GM19025 (cell line): ENCODE data around the gene SENP7.
"Not testable (repeated sequence)": the region's sequence is repeated elsewhere in the genome, so short reads cannot be mapped to it uniquely, and the experiment has no call there.

Experiments
- ATAC-seq: cut with Tn5 transposase; IDR thresholded peaks from one replicate; pipeline ENCODE4 v1.9.1; 2021; ENCODE audit warnings: mild to moderate bottlenecking, low read depth, moderate library complexity; ENCODE audit not compliant: unreplicated experiment

Gene SENP7

DNA sequence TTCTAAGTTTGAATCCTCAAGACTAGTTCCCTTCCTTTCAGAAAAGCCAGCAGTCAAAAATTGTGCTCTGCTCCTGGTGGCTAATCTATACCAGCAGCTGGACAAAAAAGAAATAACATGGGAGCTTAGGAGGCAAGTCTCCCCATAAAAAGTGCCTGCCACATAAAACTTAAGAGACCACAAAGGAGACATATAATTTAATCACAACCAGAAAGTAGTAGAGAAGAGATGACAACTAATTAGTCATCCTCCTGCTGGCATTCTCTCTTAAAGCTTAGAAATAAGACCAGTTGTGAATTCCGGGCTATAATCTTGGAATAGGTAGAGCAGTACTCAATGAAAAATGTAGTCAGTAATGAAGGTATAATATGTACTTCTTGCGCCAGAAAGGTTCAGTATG, 172.4 kb downstream of the SENP7 start:
- no peak for ATAC-seq

GRCh38 chr3:101333883-101334282, 179.1 kb downstream of the SENP7 start:
- no peak for ATAC-seq

DNA sequence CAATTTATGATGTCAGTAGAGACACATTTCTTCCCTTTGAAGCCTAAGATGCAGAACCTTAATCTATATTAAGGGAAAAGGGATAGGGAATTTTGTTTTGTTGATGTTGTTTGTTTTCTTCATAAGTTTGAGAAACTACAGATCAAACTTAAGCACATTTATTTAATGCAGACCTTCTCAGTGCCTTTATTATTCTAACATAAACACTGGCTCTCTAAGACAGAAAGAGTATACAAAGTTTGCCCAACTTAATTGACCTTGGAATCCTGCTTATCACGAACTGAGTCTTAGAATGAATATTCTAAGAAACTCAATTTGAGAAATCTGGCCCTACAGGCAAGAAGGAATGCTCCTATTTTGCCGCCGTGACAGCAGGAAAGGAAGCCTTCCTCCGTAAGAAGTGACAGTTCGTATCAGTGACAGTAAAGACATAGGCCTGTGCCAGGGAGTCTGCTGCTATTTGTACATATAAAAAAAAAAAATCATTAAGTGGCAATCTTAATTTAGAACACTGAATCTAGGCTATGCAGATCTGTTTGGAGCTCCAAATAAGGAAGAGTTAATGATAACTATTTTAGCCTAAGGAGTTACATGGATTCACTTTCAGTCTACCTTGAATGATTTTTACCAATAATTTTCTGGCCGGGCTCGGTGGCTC, 183.9 kb downstream of the SENP7 start:
- ATAC-seq, result no peak

DNA sequence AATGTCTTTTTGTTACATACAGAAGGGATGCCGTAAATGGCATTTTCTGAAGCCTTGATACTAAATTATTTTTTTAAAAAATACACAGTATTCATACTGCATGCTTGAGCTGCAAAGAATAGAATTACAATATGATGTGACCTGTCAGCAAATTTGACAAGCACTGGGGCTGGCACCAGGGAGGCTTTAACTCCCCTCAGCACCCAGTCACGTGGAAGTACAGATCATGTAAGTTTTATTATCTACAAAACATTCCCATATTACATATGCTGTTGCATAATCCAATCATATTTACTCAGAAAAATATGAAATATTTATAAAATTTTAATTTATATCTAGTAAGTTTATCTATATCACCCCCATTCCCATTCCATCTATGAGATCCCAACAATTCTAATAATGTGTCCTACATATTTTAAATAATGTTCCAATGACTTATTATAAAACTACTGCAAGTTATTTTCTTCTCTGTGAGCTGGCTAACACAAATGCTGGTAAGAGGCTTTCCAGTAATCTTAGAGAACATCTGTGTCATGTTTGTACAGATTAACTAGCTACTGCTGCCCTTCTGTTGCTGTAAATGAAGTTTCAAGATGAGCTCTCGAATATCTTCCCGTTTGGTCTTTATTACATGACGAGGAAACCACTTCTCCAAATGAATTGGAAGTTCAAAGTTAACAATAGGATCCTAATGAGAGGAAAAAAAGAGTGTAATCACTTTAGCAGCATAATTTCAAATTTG, 187.4 kb downstream of the SENP7 start:
- ATAC-seq, result no peak

DNA sequence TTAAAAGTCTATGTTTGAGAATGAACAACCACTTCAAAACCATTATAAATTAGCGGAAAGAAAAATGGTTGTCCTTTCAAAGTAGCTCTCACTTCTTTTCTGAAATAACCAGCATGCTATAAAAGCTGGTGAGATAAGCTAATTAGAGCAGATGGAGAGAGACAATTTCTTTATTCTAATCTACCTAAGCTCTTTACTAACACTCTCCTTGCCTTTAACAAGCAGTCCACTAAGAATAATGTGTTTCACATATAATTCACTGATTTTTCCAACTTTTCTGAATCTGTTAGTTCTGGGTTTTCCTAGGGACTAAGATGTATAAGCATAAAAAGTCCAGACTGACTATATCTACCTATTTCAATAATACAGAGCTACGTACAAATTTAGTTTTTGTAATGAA, 192.5 kb downstream of the SENP7 start, which contains the start of gene IMPG2:
TSS of gene IMPG2 (minus strand) at position 101 of the 400 bp plus-strand sequence. CDS start 203 bp downstream, outside the sequence.
- no peak for ATAC-seq

DNA sequence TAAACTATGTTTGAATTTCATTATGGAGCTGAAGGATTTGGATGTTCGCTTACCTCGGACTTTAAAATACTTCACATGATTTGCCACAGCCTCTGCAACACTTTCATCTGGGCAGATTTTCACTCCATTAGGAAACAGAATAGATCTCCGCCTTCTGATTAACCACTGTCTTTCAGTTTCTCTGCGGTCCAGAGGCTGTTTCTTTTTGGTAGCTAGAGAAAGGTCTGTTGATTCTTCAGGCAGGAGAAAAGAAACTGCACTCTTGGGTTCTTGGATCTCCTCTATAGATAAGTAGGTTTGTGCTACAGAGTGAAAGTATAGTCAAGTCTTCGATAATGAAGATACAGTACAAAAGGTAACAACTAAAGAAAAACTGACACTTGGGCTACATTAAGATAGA, 193.5 kb downstream of the SENP7 start:
- no peak for ATAC-seq

DNA sequence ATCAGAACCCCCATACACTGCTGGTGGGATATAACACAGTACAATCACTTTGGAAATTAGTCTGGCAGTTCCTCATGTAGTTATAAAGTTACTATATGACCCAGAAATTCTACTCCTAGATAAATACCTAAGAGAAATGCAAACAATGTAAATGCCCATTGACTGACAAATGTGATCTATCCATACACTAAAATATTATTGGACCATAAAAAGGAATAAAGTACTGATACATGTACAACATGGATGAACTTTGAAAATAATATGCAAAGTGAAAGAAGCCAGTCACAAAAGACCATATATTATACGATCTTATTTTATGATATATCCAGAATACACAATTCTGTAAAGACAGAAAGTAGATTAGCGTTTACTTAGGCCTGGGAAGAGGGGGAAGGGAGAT, 200.5 kb downstream of the SENP7 start:
- ATAC-seq, result no peak

GRCh38 chr3:101311676-101312075, 201.3 kb downstream of the SENP7 start:
- ATAC-seq, result no peak

DNA sequence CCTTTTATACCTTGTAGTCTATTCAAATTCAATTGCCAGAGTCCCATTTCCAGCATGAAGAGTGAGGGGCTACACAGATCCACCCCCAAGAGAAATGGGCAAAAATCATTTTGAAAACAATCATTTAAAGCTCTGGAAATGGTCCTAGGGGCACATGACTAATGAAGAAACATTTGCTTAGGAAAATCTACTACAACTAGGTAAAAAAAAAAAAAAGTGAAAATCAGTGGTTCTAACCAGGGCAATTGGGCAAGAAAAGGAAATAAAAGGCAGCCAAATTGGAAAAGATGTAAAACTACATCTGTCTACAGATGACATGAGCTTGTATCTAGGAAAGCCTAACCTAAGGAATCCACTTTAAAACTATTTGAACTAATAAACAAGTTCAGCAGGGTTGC, 202.0 kb downstream of the SENP7 start:
- no peak for ATAC-seq

DNA sequence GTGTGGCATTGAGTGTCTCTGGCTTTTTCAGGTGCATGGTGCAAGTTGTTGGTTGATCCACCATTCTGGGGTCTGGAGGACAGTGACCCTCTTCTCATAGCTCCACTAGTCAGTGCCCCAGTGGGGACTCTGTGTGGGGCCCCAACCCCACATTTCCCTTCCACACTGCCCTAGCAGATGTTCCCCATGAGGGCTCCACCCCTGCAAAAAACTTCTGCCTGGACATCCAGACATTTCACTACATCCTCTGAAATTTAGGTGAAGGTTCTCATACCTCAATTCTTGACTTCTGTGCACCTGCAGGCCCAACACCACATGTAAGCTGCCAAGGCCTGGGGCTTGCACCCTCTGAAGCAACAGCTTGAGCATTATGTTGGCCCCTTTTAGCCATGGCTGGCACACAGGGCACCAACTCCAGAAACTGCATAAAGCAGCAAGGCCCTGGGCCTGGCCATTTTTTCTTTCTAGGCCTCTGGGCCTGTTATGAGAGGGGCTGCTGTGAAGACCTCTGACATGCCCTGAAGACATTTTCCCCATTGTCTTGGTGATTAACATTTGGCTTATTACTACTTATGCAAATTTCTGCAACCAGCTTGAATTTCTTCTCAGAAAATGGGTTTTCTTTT, 204.8 kb downstream of the SENP7 start:
- ATAC-seq, result not testable (repeated sequence)

- no peak for ATAC-seq
Observed at GRCh38 chr3:101303836-101304235, 209.2 kb downstream of the SENP7 start.

DNA sequence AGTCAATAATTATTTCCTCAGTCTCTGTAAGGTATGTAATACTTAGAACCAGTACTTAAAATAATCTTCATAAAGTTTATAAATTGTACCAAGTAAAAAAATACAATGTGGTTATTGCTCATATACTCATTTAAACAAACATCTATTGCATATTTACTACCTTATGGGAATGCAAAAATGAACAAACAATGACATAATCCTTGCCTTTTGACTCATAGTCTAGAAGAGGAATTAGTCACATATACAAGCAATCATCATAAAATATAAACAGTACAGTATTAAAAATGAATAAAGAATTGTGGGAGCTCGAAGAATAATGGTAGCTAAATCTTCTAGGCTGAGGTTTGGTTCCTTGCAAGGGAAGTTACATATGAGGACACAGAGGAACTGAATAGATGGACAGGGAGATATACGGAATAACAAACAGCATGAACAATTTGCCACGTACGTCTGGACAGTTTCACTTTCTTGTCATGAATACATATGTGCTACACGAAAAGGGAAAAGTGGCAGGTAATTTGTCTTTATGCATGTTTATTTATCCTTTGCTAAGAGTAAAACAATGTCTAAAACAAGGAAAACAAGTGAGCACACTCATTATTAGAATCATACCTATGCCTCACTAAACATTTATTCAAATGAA, 209.8 kb downstream of the SENP7 start:
- ATAC-seq, result no peak

- no peak for ATAC-seq
Observed at GRCh38 chr3:101300073-101300472, 212.9 kb downstream of the SENP7 start.

GRCh38 chr3:101292027-101292426, 221.0 kb downstream of the SENP7 start:
- ATAC-seq, result no peak

- no peak for ATAC-seq
Observed at GRCh38 chr3:101288294-101288693, 224.7 kb downstream of the SENP7 start.

DNA sequence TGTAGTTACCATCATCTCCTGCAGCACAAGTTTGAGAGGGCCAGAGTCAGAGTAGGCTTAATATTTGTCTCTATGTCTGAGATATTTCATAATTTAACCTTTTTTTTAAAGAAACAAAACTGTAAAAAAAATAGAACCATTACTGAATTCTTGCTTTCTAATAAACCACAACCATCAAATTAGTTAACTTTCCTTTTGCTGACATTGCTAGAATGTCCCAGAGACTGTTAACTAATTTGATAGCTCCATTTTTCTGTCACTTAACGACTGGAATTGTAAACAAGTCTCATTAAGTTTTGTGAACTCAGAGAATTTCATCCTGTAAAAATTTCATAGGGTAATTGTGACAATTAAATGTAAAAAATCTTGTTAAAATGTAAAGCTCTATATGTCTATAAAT, 228.3 kb downstream of the SENP7 start:
- no peak for ATAC-seq

DNA sequence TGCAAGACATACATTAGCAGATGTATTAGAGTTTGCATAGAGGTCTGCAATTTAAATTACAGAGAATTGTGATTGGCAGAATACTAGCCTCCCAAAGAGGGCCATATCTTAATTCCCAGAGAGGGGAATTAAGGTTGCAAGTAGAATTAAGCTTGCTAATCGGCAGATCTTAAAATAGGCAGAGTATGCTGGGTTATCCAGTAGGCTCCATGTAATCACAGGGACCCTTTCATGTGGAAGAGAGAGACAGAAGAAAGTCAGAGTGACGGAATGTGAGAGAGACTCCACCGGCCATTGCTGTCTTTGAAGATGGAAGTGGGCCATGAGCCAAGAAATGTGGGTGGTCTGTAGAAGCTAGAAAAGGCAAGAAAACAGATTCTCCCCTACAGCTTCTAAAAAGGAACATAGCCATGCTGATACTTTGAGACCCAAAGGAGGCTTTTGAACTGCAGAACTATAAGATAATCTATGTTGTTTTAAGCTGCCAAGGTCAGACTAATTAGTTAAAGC, 231.4 kb downstream of the SENP7 start:
- no peak for ATAC-seq

DNA sequence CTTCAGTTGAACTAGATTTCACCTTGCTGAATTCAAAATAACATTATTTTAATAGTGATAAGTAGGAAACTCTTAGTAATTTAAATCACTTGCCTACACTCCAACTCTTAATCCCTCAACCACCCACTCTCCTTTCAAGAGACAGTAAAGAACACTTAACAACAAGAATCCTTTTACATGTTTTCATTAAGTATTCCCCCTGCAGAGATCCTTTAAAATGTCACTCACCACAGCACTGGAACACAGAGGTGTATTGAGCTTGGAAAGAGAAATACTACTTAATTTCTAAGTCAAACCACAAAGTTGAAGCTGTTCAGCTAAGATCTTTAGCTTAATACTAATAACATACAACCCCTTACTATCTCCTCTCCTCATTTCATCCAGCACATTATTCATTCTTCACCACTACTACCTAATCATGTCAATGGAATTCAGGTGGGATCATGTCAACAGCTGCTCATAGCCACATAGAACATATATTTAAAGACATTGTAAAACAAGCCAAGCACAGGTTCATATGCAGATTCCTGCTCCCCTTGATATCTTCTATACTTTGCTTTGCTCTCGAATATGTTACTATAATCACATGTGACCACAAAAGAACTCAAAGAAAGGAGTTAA, 233.1 kb downstream of the SENP7 start:
- no peak for ATAC-seq

- no peak for ATAC-seq
Observed at GRCh38 chr3:101279162-101279561, 233.8 kb downstream of the SENP7 start.

GRCh38 chr3:101278727-101279126, 234.3 kb downstream of the SENP7 start:
- ATAC-seq, result no peak
